ENCODE measurements around the gene PIK3CB. TPM values are rescaled to one million over a fixed set of nuclear protein-coding genes. Genes with fewer than 3 reads are reported as not detected.
"Not testable (repeated sequence)": the region's sequence is repeated elsewhere in the genome, so short reads cannot be mapped to it uniquely, and the experiment has no call there.

The PIK3CB gene
- polyA plus RNA-seq, 1 of the 3 experiments (the other 2 are of a cell fraction) = 6.8 TPM

- TF ChIP-seq, protein P1, sequence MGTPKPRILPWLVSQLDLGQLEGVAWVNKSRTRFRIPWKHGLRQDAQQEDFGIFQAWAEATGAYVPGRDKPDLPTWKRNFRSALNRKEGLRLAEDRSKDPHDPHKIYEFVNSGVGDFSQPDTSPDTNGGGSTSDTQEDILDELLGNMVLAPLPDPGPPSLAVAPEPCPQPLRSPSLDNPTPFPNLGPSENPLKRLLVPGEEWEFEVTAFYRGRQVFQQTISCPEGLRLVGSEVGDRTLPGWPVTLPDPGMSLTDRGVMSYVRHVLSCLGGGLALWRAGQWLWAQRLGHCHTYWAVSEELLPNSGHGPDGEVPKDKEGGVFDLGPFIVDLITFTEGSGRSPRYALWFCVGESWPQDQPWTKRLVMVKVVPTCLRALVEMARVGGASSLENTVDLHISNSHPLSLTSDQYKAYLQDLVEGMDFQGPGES (IDR thresholded peaks at IDR 0.05; ENCODE audit: low read depth, low read length) = no peak
- no peak for TF ChIP-seq SMC3 (IDR thresholded peaks at IDR 0.05; ENCODE audit: low read depth, low read length)
- TF ChIP-seq EP300 (IDR thresholded peaks at IDR 0.05; ENCODE audit: borderline replicate concordance in 1 of 2, low read depth in 1 of 2, low read length in 1 of 2) = no peak
- TF ChIP-seq, protein P2, sequence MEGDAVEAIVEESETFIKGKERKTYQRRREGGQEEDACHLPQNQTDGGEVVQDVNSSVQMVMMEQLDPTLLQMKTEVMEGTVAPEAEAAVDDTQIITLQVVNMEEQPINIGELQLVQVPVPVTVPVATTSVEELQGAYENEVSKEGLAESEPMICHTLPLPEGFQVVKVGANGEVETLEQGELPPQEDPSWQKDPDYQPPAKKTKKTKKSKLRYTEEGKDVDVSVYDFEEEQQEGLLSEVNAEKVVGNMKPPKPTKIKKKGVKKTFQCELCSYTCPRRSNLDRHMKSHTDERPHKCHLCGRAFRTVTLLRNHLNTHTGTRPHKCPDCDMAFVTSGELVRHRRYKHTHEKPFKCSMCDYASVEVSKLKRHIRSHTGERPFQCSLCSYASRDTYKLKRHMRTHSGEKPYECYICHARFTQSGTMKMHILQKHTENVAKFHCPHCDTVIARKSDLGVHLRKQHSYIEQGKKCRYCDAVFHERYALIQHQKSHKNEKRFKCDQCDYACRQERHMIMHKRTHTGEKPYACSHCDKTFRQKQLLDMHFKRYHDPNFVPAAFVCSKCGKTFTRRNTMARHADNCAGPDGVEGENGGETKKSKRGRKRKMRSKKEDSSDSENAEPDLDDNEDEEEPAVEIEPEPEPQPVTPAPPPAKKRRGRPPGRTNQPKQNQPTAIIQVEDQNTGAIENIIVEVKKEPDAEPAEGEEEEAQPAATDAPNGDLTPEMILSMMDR (IDR thresholded peaks at IDR 0.05) = no peak
- TF ChIP-seq EZH2phosphoT487 (IDR thresholded peaks at IDR 0.05; ENCODE audit: borderline replicate concordance, low read depth) = no peak
- TF ChIP-seq REST (IDR thresholded peaks at IDR 0.05; ENCODE audit: low read depth, low read length) = no peak
- no peak for TF ChIP-seq POLR2AphosphoS5 (IDR thresholded peaks at IDR 0.05; ENCODE audit: low read depth, low read length)
- TF ChIP-seq, protein P3, sequence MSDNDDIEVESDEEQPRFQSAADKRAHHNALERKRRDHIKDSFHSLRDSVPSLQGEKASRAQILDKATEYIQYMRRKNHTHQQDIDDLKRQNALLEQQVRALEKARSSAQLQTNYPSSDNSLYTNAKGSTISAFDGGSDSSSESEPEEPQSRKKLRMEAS (IDR thresholded peaks at IDR 0.05; ENCODE audit: low read depth) = no peak
- no peak for TF ChIP-seq RCOR1 (IDR thresholded peaks at IDR 0.05; ENCODE audit: low read length)
These were observed 9.4 kb downstream of the PIK3CB start (continued) for GRCh38 chr3:138825336-138825735.

DNA sequence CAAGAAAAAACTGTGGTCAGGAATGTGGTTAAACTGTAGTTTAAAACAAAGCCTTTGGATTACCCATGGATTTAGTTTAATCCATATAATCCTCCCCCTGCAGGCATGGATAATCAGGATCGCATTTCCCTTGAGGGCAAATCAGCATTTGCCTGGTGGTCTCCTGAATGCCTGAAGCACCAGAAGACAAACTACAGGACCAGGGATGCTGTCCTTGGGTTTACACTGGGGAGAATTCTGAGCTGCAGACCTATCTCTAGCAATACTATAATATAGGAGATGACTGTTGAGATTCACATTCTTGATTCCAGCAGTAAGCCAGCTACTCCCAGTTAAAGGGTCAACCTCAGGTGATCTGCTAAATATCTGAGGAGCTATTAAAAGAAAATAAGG is 10.6 kb downstream of the PIK3CB start:
- no peak overlapping the region for H3K9ac ChIP-seq
- no peaks in the 10 kb centered on the region for H3K9me3 ChIP-seq
- no peak overlapping the region; a peak in 1 of 4 replicates for H3K4me3 ChIP-seq (ENCODE audit: low read depth in 2 of 2, low read length in 1 of 2)
- ChIA-PET CTCF (interaction anchor here (1.3 kb wide), 1 partner anchor 10 kb away, joined by 3 read pairs; the partner anchor contains the start of gene PIK3CB), POLR2A (no interaction called here)
- H3K9me2 ChIP-seq = no peaks in the 10 kb centered on the region
- no peak for TF ChIP-seq RCOR1 (IDR thresholded peaks at IDR 0.05; ENCODE audit: low read length)
- TF ChIP-seq FOXJ3 (CRISPR knock-in tag; IDR thresholded peaks at IDR 0.05) = no peak
- no peak for TF ChIP-seq FOSL2 (IDR thresholded peaks at IDR 0.05; ENCODE audit: borderline replicate concordance, low read depth)
- no peak for TF ChIP-seq CHD2 (IDR thresholded peaks at IDR 0.05; ENCODE audit: low read length, partially characterized antibody)
- TF ChIP-seq, protein P1 (IDR thresholded peaks at IDR 0.05; ENCODE audit: low read depth, low read length) = no peak
- H2AFZ ChIP-seq (ENCODE audit: low read depth) = no peak overlapping the region
- peak overlapping the region in 1 of 2 experiments; percentile 56; a peak in 3 of 4 replicates for H3K27ac ChIP-seq (ENCODE audit: low read depth in 2 of 2, low read length in 1 of 2)
- H3K4me2 ChIP-seq = no peak overlapping the region
- peaks cover 49% of the 10 kb centered on the region for H3K79me2 ChIP-seq (ENCODE audit: insufficient read depth)
- no peak for DNase-seq
- H3K36me3 ChIP-seq (replicated peaks in 1 of 2; ENCODE audit: control insufficient read depth in 1 of 2, insufficient read depth in 2 of 2, low read length in 1 of 2) = no peaks in the 10 kb centered on the region
- H4K20me1 ChIP-seq (ENCODE audit: insufficient read depth) = no peaks in the 10 kb centered on the region
- no peaks in the 10 kb centered on the region for H3K27me3 ChIP-seq (ENCODE audit: insufficient read depth)
- WGBS (ENCODE audit: low lambda C conversion rate) = 82% methylated on average over 1 of the region's 1 CpG
- peaks cover 0 to 13% of the 10 kb centered on the region in 2 experiments; a peak in 1 of 4 replicates for H3K4me1 ChIP-seq (ENCODE audit: control insufficient read depth in 1 of 2, insufficient read depth in 2 of 2, low read depth in 1 of 2, low read length in 1 of 2)
- H3F3A ChIP-seq (replicated peaks; ENCODE audit: insufficient read depth) = peaks cover 8% of the 10 kb centered on the region

DNA sequence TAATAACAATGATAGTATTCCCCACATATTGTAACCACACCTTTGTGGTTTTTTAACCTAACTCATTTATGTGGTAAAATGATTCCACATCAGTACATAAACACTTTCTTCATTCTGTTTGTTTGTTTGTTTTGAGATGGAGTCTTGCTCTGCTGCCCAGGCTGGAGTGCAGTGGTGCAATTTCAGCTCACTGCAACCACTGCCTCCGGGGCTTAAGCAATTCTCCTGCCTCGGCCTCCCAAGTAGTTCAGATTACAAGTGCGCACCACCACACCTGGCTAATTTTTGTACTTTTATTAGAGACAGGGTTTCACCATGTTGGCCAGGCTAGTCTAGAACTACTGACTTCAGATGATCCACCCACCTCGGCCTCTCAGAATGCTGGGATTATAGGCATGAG is 14.3 kb downstream of the PIK3CB start:
- H3K9ac ChIP-seq; H3K27ac ChIP-seq (ENCODE audit: low read depth in 2 of 2, low read length in 1 of 2); H3K4me3 ChIP-seq (ENCODE audit: low read depth in 2 of 2, low read length in 1 of 2); H3K9me2 ChIP-seq; H2AFZ ChIP-seq (ENCODE audit: low read depth); POLR2A ChIA-PET; H3K4me2 ChIP-seq; DNase-seq; H3K27me3 ChIP-seq (ENCODE audit: insufficient read depth); H4K20me1 ChIP-seq (ENCODE audit: insufficient read depth); H3F3A ChIP-seq (replicated peaks; ENCODE audit: insufficient read depth); H3K9me3 ChIP-seq; H3K36me3 ChIP-seq (replicated peaks in 1 of 2; ENCODE audit: control insufficient read depth in 1 of 2, insufficient read depth in 2 of 2, low read length in 1 of 2): not testable (repeated sequence)
- Histone ChIP-seq H3K79me2 (ENCODE audit: insufficient read depth) (peaks cover 56% of the 10 kb centered on the region), H3K4me1 (ENCODE audit: control insufficient read depth in 1 of 2, insufficient read depth in 2 of 2, low read depth in 1 of 2, low read length in 1 of 2) (peaks cover 0 to 13% of the 10 kb centered on the region in 2 experiments; a peak in 1 of 4 replicates)
- WGBS (ENCODE audit: low lambda C conversion rate) = 95% methylated on average over 4 of the region's 4 CpGs
- CTCF ChIA-PET = interaction anchor here (2.2 kb wide), 1 partner anchor 95 kb away, joined by 7 read pairs; no protein-coding TSS in a partner anchor
